Upper lobe of right lung (tissue), 1 donor: ENCODE results near the gene TMEFF1. TPM values are rescaled to one million over a fixed set of nuclear protein-coding genes. Genes with fewer than 3 reads are reported as not detected.

Experiments
- ATAC-seq: fragments of 200-7000 bp; cut with Tn5 transposase; one replicate; pipeline ENCODE4 v1.9.1; 2020; ENCODE audit warnings: mild to moderate bottlenecking, moderate library complexity
- DNase-seq: peaks from one replicate; pipeline ENCODE4 v3.0.0-alpha.2; 2020
- H3K27ac ChIP-seq: fragments of 200-600 bp; one replicate; pipeline ENCODE4 v1.8.0; 2022
- H3K27me3 ChIP-seq: fragments of 200-600 bp; one replicate; pipeline ENCODE4 v1.8.0; 2022; ENCODE audit warnings: mild to moderate bottlenecking
- H3K36me3 ChIP-seq: fragments of 200-600 bp; one replicate; pipeline ENCODE4 v1.8.0; 2022
- H3K4me1 ChIP-seq: fragments of 200-600 bp; one replicate; pipeline ENCODE4 v1.8.0; 2022
- H3K4me3 ChIP-seq: fragments of 200-600 bp; one replicate; pipeline ENCODE4 v1.8.0; 2022; ENCODE audit warnings: mild to moderate bottlenecking
- H3K9me3 ChIP-seq: fragments of 200-600 bp; one replicate; pipeline ENCODE4 v1.8.0; 2022
- intact Hi-C: fragments of 100-400 bp; cut with DNase I; formaldehyde crosslinking; loops from one replicate; pipeline ENCODE4 v1.11.0; 2022
- total RNA-seq: library from RNA; stranded (reverse); fragmentation: NEBNext Ultra II Directional; extraction: Animal tissue kit (Norgen Biotek cat#: 25700); gene quantifications from one replicate; pipeline ENCODE4 v1.2.1, GENCODE V29; 2021
- TF ChIP-seq, protein P1 (sequence below): fragments of 200-600 bp; IDR thresholded peaks from one replicate; pipeline ENCODE4 v1.8.0; 2022; ENCODE audit warnings: antibody characterized with exemption
- donor health status: DM: no; HTN: yes; CAD: no; lungs with severe emphysema.

The TMEFF1 gene
- total RNA-seq, 1 donor from 2014 or later: 0.64 TPM

DNA sequence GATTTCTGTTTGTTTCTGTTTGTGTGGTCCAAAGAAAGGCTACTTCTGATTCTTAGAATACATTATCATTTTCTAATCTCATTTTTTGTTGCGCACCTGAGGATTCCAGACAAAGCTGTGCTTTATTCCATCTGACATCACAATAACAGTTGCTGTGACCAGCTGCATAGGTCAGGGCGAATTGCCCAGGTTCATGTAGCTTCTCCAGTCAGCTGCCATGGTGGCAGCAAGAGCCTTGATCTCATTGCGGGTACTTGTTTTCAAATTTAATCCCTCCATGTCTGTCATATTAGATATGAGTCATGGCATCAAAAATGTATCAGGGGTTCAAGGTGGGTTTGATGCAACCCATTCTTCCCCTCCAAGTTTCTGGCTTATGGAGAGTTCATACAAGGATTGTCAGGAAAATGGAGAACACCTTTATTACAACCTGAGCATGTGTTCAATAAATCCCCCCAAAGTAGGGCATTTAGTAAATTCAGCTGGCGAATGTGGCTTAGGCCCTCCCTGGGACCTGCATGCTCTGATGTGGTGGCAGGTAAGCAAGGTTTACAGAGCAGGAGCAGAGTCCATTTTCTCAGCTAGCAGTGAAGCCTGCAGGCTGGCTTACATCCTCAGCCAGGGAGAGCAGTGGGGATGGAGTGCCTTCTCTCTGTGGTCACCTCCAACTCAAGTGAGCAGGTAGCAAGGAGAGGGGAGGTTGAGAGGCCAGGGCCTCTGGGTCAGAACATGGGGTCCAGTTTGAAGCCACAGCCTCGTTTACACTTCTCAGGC lies 118.9 kb downstream of the TMEFF1 start:
- intact Hi-C loops: no loop called here
- no peaks in the 10 kb centered on the region for H3K27me3 ChIP-seq
- ATAC-seq: no peak

DNA sequence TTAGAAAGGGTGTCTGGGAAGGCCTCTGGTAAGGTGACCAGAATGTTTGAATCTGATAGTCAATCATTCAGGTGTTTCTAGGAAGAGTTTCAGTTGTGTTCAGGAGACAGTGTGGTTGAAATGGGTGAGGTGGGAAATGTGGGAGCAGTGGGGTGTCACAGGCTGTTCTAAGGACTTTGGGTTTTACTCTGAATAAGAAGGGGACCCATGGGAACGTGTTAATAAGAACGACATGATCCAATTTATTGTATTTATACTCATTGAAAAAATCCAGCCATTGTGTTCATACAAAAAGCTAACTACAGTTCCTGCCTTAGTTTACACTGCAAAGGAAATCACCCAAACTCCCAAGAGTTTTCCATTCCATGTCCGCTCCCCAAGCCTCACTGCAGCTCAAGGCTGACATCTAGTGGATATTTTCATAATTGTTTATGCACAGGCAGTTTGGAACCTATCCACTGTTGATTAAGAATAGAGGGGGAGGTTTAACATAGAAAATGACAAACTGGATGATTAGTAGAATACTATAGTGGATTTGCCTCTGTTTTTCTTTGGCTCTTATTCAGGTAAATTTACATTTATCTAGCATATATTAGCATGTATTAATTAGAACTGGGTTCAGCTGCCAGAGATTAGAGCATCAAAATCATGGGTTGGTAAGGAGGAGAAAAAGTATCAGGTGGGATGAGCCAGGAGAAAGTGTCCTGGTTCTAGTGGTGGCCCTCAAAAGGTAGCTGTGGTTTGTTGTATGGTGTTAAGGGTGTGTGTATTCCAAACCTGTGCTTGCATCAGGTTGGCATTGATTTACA lies 122.6 kb downstream of the TMEFF1 start:
- intact Hi-C loops: no loop called here

More for the DNA sequence above, 118.9 kb downstream of the TMEFF1 start:
- TF ChIP-seq, protein P1, sequence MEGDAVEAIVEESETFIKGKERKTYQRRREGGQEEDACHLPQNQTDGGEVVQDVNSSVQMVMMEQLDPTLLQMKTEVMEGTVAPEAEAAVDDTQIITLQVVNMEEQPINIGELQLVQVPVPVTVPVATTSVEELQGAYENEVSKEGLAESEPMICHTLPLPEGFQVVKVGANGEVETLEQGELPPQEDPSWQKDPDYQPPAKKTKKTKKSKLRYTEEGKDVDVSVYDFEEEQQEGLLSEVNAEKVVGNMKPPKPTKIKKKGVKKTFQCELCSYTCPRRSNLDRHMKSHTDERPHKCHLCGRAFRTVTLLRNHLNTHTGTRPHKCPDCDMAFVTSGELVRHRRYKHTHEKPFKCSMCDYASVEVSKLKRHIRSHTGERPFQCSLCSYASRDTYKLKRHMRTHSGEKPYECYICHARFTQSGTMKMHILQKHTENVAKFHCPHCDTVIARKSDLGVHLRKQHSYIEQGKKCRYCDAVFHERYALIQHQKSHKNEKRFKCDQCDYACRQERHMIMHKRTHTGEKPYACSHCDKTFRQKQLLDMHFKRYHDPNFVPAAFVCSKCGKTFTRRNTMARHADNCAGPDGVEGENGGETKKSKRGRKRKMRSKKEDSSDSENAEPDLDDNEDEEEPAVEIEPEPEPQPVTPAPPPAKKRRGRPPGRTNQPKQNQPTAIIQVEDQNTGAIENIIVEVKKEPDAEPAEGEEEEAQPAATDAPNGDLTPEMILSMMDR: no peak
- H3K4me1 ChIP-seq: no peaks in the 10 kb centered on the region
- H3K36me3 ChIP-seq: no peaks in the 10 kb centered on the region
- no peak overlapping the region for H3K27ac ChIP-seq
- no peak for DNase-seq
- no peaks in the 10 kb centered on the region for H3K9me3 ChIP-seq
- H3K4me3 ChIP-seq: no peak overlapping the region

DNA sequence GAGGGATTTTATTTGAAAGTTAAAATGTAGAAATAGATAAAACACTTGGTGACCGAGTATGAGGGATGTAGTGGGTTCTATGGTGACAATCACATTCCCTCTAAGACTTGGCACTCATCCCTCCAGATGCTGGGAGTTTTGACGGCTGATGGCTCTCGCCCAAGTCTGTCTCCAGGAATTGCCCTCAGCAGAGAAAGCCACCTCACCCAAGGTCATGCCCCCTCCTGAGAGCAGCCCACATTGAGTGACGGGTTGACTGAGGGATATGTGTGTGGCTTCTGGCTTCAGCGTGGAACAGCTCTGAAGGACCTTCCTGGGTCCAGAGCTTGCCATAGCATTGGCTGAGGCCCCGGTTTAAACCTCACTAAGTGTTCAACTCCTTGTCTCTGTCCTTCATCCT lies 124.3 kb downstream of the TMEFF1 start:
- Histone ChIP-seq H3K27me3 (no peaks in the 10 kb centered on the region), H3K4me1 (peaks cover 15% of the 10 kb centered on the region), H3K27ac (no peak overlapping the region), H3K36me3 (no peaks in the 10 kb centered on the region), H3K4me3 (no peak overlapping the region), H3K9me3 (no peaks in the 10 kb centered on the region)
- TF ChIP-seq, protein P1: no peak
- ATAC-seq (no peak), DNase-seq (no peak)
- intact Hi-C loops: no loop called here

More for the DNA sequence above, 122.6 kb downstream of the TMEFF1 start:
- Histone ChIP-seq H3K4me3 (no peak overlapping the region), H3K4me1 (peaks cover 15% of the 10 kb centered on the region), H3K9me3 (no peaks in the 10 kb centered on the region), H3K36me3 (no peaks in the 10 kb centered on the region), H3K27ac (no peak overlapping the region), H3K27me3 (no peaks in the 10 kb centered on the region)
- peak; percentile 70 for ATAC-seq
- DNase-seq: no peak
- TF ChIP-seq, protein P1: peak; percentile 86

DNA sequence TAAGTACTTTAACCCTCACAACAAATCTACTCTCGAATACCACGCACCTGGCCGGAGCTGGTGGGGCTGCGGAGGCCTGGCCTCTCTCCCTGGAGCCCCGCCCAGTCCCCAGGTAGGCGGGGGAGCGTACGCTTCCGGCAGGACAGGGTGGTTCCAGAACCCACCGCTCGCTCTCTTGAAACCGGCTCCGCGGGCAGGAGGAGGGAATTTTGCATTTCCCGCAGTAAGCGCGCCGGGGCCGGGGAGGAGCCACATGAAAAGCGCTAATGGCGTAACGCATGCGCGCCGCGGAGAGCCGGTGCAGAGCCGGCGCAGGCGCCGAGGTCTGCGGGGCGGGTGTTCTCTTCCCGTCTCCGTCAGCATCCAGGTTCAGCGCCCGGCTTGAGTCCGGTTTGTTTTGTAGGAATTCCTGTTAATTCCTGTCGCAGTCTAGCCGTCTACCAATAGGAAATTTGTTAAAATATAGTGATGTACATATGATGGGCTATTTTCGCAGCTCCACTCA lies 125.7 kb downstream of the TMEFF1 start:
- H3K27ac ChIP-seq: peak overlapping the region; percentile 55
- H3K4me1 ChIP-seq: peaks cover 15% of the 10 kb centered on the region
- no peaks in the 10 kb centered on the region for H3K36me3 ChIP-seq
- intact Hi-C loops: no loop called here
- DNase-seq: peak; percentile 95
- ATAC-seq: peak; percentile 89
- peak overlapping the region; percentile 57 for H3K4me3 ChIP-seq
- TF ChIP-seq, protein P1: no peak
- no peaks in the 10 kb centered on the region for H3K27me3 ChIP-seq
- H3K9me3 ChIP-seq: no peaks in the 10 kb centered on the region

DNA sequence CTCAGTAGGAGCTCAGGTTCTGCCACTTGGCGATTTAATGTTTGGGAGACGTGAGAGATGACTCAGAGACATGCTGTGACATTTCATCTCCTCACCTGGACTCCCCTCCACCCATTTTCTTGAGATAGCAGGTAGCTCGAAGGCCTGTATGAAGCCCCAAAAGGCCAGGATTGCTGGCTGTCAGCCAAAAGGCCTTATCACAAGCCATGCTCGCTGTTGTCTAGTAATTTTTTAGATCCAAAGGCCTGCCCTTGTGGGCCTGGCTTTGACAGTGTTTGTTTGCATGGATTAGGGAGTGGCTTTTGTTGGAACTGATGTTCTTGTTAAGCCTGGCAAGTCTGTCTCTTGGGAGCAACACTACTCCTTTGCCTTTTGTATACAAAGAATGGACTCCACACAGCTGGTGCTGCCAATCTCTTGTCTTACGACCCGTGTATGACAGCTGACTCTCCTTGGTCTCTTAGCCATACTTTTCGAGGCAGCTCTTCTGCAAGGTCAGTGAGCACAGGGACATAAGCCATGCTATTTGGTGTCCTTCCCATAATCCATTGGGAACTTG lies 127.7 kb downstream of the TMEFF1 start:
- DNase-seq (no peak), ATAC-seq (no peak)
- TF ChIP-seq, protein P1: no peak
- peaks cover 15% of the 10 kb centered on the region for H3K4me1 ChIP-seq
- no peak overlapping the region for H3K4me3 ChIP-seq
- intact Hi-C loops: no loop called here
- H3K36me3 ChIP-seq: no peaks in the 10 kb centered on the region
- H3K27me3 ChIP-seq: no peaks in the 10 kb centered on the region
- no peaks in the 10 kb centered on the region for H3K9me3 ChIP-seq
- H3K27ac ChIP-seq: no peak overlapping the region
